GM21723 (cell line): ENCODE measurements around the gene ZBTB20.
A peak's percentile ranks its signal among the peaks of the same experiment; 100 is the strongest.

Experiments
- ATAC-seq: cut with Tn5 transposase; IDR thresholded peaks from one replicate; pipeline ENCODE4 v1.9.1; 2021; ENCODE audit warnings: mild to moderate bottlenecking, moderate library complexity; ENCODE audit not compliant: unreplicated experiment

The ZBTB20 gene

GRCh38 chr3:114606336-114606735 lies 540.8 kb downstream of the ZBTB20 start:
- no peak for ATAC-seq

- no peak for ATAC-seq
Observed at GRCh38 chr3:114600571-114600970, 546.5 kb downstream of the ZBTB20 start.

GRCh38 chr3:114597871-114598270 lies 549.2 kb downstream of the ZBTB20 start:
- no peak for ATAC-seq

- ATAC-seq, result no peak
Observed at GRCh38 chr3:114597012-114597411, 550.1 kb downstream of the ZBTB20 start.

- ATAC-seq, result no peak
Observed at GRCh38 chr3:114596147-114596546, 550.9 kb downstream of the ZBTB20 start.

GRCh38 chr3:114595522-114596028 lies 551.5 kb downstream of the ZBTB20 start:
- no peak for ATAC-seq

- no peak for ATAC-seq
Observed at GRCh38 chr3:114590309-114591047, 556.6 kb downstream of the ZBTB20 start.

- ATAC-seq, result no peak
Observed at GRCh38 chr3:114587986-114588385, 559.1 kb downstream of the ZBTB20 start.

- ATAC-seq, result no peak
Observed at GRCh38 chr3:114586119-114586518, 561.0 kb downstream of the ZBTB20 start.

- ATAC-seq, result no peak
Observed at GRCh38 chr3:114585687-114586086, 561.4 kb downstream of the ZBTB20 start.

- no peak for ATAC-seq
Observed at GRCh38 chr3:114584734-114585371, 562.2 kb downstream of the ZBTB20 start.

- peak; percentile 89 for ATAC-seq
Observed at GRCh38 chr3:114582929-114583328, 564.2 kb downstream of the ZBTB20 start.

GRCh38 chr3:114572364-114573062 lies 574.6 kb downstream of the ZBTB20 start:
- ATAC-seq, result no peak

- no peak for ATAC-seq
Observed at GRCh38 chr3:114571363-114571762, 575.7 kb downstream of the ZBTB20 start.

GRCh38 chr3:114569186-114569585 lies 577.9 kb downstream of the ZBTB20 start:
- no peak for ATAC-seq

- no peak for ATAC-seq
Observed at GRCh38 chr3:114567771-114568170, 579.3 kb downstream of the ZBTB20 start.

- peak; percentile 22 for ATAC-seq
Observed at GRCh38 chr3:114566767-114567166, 580.3 kb downstream of the ZBTB20 start.

GRCh38 chr3:114566162-114566755 lies 580.8 kb downstream of the ZBTB20 start:
- ATAC-seq, result peak; percentile 97

- no peak for ATAC-seq
Observed at GRCh38 chr3:114565216-114565615, 581.9 kb downstream of the ZBTB20 start.

GRCh38 chr3:114563720-114564119 lies 583.4 kb downstream of the ZBTB20 start:
- ATAC-seq, result no peak

GRCh38 chr3:114562557-114562956 lies 584.5 kb downstream of the ZBTB20 start:
- ATAC-seq, result no peak
